ENCODE results near the gene CCDC68.

The CCDC68 gene

DNA sequence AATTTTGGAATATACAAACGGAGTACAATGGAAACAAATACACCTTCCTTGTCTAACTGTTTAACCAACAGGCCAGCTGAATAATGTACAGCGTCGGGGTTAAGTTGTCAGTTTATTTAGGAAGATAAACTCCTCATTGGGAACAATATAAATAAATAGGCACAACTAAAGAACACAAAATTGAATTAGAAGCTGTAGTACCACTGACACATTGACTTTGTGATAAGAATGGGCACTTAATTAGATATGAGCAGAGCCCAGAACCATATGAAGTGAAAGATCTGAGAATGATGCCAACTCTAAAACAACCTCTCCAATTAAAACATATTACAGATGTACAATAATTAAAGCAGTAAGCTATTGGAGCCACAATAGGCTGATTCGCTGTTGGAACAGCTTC, 44.4 kb downstream of the CCDC68 start:
- no peak for DNase-seq

DNA sequence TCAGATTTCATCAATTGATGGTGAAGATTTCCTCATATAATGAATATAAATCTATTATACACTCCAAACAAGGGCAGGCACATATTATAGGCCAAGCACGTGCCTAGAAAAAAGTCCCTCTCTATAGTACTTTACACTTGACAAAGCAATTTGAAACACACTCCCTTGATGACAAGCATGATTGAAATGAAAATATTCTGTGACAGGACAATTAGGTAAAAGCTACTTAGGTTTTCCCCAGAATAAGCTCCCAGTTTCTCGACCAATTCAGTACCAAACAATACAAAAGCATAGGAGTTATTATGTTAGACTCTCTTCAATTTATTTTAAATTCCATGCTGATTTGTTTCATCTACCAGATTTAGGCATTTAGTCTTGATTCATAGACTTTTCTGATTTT, 47.7 kb downstream of the CCDC68 start:
- no peak for DNase-seq

DNA sequence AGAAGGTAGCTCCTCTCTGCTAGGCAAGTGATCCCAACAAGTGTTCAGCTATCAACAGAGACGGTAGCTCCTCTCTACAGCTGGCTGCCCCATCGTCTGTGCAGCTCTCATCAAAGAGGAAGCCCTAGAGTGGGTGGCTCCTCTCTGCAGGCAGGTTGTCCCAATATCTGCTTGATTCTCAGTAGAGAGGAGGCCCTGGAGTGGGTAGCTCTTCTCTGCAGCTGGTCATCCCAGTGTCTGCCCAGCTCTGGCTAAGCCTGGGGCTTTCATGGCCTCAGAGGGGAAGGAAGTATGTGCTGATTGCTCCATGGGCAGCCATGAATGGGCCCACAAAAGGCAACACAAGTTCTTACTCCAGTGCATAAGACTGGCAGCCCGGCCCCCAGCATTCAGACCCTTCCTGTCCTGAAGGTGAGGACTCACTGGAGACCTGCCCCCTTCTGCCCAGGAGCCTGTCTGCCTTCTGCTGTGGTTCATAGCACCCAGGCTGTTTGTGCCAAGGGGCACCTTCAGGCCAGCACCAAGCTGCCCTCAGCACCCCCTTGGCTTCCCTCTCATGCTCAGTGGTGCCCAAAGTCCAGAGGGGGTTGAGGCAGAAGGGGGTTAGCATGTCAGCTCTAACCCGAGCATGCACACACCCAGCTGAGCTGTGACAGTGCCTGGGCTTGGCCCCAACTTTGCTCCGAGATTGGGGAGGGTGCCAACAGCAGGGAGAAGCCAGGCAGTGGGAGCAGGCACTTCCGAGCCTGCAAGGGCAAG, 48.9 kb downstream of the CCDC68 start:
- no peak for DNase-seq

DNA sequence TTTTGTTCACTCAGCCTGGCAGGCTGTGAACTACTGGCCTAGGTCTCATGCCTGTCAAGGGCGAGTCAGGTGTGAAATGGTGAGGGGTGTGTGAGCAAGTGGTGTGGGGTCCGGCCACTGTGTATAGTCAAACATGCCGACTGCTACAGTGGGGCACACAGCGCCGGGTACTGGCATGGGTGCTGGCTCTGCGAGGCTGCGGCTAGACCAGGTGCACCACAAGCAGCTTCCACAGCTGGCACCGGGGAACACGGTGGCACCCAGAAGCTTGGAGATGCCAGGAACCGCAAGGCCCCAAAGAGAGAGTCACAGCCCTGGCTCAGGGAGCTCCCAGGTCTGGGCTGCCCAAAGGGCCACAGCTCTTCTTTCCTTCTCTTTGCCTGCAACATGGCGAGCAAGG, 49.7 kb downstream of the CCDC68 start:
- no peak for DNase-seq

DNA sequence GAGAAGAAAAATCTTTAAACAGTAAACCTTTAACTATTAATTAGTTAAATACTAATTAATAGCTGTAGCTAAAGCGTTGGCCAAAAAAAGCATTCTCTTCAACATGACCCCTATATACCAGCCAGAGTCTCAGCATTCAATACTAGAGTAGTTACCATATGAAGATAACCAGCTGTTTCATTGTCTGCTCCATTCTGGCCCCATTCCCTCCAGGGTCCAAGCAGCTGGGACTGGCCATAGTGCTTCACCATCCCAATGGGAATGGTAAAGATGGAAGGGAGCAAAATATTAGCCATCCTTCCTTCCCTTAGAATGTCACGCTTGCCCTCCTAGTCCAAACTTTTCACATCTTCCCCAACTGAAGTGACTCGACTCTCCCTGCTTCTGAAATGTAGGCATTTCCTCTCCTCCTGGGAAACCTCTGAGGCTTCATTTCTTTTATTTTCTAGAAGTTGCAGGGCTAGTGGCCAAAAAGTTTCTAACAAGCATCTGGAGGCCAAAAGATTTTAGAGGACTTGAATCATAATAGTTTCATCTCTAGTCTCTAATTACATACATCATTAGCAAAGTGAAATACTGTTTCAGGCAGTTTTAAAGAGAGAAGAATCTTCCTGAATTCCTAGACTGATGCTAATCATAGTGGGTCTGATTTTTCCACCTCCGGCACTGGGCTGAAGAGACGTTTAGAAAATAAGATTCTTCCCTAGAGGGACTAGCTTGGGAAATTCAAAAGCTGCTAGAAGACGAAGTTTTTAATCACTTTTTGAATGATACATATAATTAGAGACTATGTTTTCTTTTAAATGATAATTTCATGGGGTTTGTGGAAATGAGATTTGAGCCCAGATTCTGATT, 52.7 kb downstream of the CCDC68 start:
- DNase-seq: no peak

DNA sequence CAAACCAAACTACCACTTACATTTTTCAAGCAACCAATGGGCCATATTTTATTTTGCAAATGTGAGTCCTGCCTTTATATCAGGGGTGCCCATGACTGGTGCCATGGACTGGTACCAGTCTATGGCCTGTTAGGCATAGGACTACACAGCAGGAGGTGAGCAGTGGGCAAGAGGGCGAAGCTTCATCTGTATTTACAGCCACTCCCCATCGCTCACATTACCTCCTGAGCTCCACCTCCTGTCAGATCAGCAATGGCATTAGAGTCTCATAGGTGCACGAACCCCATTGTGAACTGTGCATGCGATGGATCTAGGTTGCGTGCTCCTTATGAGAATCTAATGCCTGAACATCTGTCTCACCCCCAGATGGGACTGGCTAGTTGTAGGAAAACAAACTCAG, 53.6 kb downstream of the CCDC68 start:
- no peak for DNase-seq

DNA sequence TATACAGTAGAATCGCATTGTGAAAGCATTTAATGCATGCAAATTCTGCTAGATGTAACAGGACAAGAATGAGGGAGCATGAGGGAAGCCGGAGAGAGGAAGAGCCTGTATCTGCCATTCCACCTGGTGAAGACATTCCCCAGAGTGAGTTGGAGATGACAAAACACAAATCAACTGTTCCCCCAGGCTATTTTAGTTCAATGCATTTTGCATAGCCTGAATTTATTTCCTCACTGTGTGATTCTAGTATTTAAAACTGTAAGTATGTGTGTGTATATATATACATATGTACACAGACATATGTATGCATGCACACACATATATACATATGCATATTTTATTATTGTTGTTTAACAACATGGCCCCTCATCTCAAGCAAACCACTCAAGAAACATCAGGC, 54.7 kb downstream of the CCDC68 start:
- DNase-seq: no peak

DNA sequence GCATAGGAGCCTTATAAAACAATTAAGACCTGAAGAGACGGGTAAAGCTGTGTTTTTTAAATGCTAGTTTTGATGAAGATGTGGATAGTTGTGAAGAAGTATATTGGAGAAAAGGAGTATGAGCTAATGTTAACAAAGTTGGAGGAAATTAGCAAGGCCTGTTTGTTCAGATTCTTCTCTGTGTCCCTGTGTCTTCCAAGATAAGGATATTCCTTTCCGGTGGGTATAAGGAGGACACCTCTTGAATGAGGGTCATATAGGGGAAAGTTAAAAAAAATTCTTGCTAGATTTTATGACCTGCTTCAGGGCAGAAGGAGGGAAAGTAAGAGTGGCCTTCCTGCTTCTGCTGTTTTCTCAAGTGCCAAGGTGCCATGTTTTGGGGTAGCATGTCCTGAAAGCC, 59.0 kb downstream of the CCDC68 start:
- no peak for DNase-seq

DNA sequence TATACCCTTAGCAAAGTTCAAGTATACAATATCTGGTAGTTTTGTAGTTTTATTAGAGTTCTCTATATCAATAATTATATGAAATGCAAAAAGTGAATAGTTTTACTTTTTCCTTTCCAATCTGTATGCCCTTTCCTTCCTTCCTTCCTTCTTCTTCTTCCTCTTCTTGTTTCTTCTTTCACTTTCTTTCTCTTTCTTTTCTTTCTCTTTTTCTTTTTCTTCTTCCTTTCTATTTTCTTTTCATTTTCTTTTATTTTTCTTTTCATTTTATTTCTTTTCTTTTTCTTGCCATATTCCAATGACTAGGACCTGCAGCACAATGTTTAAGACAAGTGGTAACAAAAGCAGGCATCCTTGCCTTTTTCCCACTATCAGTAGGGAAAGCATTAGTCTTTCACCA, 59.8 kb downstream of the CCDC68 start:
- no peak for DNase-seq

DNA sequence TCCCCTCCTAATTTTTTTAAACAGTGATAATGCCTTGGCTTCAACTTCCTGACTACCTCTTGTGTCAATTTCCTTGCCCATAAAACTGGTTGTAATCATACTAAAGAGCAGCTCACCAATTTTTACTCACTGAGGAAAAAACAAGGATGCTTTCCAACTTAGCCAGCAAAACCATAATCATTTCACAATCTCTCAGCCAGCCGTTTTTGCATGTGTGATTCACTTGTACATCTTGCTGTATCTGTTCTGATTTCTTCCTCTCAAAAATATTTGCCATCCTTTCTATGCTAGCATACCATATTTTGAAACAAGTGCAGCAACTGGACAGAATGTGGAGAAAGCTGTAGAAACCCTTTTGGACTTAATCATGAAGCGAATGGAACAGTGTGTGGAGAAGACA, 70.3 kb downstream of the CCDC68 start:
- DNase-seq: no peak

DNA sequence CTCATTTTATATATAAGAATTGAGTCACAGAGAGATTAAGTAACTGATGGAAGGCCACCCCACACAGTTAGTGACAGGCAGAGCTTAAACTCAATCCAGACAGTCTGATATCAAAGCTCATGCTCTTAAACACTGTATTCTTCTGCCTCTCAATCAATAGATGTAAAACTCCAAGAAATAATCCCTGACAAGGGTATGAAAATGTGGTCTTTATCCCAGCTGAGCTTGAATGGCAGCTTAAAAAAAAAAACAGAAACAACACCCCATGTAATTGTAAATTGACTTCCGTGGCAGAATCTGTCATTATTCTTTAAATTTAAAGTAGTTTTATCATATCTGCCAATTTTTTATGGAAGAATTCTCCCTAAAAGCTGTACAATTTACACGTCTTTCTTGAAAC, 70.9 kb downstream of the CCDC68 start:
- DNase-seq: no peak

DNA sequence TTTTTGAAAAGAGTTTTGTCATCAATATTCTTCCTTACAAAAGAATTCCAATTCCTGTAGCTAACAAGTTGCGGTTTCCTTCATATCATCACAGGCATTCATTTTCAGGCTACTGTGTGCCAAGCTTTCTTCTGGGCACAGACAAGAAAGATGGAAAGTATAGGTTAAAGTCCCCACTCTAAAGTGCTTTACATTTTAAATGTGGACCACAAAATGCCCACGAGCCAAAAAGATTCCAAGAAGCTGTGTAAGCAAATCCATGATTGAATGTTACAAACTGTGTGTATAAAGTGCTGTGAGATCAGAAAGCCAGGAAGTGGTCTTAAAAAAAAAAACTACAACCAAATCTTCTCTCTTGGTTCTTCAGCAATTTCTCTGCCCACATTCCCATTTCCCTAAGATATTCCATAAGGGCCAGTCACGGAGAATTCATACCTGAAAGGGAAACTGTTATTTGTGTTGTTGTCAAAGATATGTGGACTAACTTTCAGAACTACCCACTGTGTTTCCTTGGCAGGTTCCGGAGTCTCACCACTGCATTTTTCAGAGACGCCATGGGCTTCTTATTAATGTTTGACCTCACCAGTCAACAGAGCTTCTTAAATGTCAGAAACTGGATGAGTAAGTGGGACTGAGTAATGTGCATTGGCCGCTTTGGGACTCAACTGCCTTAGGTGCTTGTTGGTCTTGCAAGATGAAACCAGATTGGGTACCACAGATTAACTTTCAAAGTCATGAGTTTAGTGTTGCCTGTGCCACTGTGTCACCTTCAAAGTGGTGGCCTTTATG, 75.3 kb downstream of the CCDC68 start:
- DNase-seq: no peak

DNA sequence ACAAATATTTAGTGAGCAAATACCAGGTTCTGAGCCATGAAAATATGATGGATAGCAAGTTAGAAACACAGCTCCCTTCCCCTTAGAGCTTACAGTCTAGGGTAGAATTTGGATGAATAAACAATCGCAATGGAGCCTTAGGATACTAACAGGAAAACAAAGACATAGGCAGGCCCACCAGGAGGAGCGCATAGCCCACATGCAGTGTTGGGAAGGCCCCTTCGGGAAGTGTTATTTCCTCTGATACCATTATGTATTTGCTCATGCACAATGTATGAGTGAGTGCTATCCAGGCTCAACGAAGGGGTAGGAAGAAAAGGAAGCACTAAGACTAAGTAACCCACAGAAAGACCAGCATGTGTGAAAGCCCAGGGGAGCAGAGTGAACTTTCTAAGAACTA, 76.9 kb downstream of the CCDC68 start:
- DNase-seq: no peak

DNA sequence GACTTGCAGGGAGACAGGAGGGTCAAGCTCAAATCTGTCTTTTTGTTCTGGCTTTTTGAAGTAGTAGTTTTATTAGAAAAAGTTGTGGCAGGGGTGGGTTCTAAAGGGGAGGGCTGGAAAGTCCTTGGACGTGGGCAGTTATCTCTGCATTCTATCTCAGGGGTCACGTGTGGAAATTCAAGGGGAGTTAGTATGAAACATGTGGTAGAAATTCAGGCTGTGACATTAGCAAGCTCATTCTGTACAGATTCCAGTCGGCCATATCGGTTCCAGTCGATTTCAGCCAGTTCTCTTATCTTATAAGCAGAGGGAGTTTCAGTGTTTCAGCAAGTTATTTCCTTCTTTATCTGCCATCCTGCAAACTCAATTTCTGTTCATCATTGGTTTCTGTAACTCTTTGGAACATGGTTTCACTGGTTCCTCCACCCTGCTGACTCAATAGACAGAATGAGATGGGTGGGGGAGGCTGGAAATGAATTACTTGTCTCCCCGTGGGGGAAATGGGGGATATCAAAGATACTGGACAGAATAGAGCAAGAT, 78.0 kb downstream of the CCDC68 start:
- DNase-seq: no peak

DNA sequence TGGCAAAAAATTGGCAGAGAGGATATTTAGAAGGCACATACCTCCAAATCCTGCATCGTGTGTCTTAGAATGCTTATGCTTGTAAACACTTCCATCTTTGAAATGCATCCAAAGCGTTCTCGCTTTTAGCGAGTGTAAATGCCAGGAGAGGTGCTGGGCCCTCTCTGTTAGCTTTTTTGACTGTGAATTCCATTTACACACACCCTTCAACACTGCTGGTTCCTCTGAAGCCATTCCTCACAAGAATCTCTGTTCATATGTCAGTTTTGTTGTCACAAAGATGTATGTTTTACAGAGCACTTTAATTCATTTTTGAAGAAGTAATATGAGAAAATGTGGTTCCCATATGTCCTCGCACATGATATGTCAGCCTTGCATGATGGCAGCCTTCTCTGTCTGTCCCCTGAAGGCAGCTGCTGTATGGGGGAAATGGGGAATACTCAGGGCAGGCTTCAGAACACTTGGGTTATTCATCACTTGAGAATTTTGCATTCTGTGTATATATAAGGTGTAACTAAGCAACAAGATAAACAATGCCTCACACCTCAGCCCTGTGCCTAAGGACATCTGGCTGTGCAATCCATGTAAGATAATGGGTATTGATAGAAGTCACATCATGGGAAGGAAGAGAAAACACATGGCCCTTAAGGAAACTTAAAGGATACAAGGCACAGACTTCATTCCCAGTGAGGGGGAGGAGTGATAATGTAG, 78.7 kb downstream of the CCDC68 start:
- DNase-seq: no peak

DNA sequence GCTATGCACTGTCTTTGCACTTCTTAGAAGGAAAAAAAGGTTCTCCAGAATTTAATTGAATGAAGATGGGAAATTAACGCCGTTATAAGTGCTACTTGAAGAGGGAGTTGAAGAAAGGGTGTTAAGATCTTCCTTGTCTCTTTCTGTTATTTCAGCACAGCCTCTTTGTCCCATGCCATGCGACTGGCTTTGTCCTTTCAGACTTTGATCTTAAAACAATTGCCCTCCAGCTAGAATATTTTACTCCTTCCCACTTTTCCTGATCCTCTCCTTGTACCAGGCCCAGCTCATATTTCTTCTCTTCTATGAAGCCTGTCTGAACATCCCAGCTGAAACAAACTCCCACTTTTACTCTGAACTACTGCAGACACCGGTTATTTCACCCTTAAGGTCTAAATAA, 79.6 kb downstream of the CCDC68 start:
- DNase-seq: no peak

DNA sequence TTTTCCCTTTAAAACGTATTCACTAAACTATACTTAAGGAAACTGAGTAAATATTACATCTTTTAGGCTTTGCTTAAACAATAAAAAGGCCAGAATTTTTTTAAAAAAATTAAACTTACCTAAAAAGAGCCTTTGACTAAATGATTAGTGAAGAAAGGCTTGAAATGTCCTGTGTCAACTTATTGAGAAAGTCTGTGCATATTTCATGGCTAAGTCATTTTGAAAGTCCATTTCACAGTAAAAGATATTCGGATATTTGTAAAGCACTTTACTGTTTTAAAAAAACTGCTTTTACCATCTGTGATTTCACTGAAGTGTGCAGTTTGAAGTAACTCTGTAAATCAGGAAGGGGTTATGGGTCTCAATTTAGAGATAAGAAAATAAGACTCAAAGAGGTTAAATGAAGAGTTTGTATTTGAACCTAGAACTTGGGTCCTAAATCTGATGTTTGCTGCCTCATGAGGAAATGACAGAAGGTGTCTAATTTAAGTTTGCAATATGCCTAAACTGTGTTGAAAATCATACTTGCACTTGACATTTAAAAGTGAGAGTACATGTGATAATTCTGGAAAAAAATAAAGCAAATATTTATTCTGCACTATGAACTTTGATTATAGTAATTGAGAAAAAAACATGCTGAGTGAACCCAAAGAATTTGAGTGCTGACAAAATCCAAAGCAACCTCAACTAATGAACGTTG, 80.5 kb downstream of the CCDC68 start:
- DNase-seq: no peak

DNA sequence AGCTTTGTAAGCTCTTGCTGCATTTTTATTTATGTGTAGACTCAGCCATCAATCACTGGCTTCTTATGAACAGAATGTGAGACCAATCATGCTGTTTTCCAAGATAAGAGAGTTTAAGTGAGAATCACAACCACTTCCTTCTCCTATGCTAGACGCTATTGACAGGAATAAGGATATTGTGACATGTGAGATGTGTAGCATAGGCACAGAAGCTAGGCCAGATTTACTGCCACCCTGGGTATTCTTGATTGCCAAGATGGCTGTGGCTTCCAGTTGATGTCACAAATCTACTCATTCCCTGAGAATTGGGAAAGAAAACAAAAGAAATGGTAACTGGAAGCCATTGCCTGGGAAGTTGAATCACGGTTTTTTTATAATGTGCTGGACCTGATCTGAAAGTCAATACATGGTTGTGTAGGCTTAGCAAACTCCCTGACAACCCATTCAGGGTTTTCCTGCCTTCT, 81.1 kb downstream of the CCDC68 start:
- DNase-seq: no peak

DNA sequence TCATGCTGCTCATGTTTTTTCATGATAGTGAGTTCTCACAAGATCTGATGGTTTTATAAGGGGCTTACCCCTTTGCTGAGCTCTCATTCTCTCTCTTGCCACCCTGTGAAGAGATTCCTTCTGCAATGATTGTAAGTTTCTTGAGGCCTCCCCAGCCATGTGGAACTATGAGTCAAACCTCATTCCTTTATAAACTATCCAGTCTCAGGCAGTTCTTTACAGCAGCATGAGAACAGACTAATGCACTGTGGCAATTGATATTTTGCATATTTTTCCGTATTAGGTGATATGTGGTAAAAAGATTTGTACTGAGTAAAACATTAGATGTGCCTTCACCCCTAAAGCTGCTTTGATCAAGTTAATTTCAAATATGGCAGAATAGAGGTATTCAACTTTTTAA, 82.2 kb downstream of the CCDC68 start:
- DNase-seq: no peak

DNA sequence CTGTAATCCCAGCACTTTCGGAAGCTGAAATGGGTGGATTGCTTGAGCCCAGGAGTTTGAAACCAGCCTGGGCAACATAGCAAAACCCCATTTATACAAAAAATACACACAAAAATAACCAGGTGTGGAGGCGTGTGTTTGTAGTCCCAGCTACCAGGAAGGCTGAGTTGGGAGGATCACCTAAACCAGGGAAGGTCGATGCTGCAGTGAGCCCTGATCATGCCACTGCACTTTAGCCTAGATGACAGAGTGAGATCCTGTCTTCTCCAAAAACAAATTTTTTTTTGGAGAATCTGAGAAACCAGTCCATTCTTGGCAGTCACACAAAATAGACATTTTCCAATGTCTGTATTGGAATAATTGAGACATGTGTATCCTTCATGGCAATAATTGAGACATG, 84.2 kb downstream of the CCDC68 start:
- no peak for DNase-seq

DNA sequence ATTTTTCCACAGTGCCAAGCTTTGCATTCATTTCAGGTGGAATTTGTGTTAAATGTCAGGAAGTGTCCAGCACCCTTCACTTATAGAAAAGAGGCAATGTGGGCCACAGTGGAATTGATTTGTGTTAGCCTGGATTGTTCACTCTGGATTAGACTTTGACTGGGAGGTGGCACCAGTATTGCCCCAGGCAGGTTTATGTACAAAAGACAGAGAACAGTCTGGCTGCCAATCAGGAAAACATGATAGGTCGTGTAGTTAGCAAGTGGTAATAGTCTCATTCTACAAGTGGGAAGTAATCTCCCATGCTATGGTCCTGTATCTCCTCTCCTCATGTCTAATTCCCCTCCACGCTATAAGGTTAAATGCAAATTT, 85.4 kb downstream of the CCDC68 start:
- no peak for DNase-seq

DNA sequence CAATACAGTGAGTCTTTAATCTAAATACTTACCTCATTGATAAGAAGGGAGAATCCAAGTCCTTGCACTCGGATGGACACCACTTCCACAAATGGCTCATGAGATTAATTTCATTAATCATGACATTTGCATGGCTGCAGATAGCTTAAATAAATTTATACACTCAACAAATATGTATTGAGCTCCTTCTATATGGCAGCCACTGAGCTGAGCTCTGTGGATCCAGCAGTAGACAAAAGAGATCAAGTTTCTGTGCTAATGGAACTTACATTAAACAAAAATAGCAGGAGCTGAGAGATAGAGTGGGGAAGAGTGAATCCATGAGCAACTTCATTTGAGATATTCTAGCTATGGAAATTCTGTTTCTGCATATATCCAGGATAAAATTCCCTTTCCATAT, 86.6 kb downstream of the CCDC68 start:
- DNase-seq: no peak

Data from stimulated activated CD4-positive, alpha-beta T cell treated with anti-CD3 and anti-CD28 coated beads, Interleukin-4, amount 100 ng/mL, for 24 hours (primary cell).